K562 (cell line): ENCODE results near the gene NFATC2. TPM values are rescaled to one million over a fixed set of nuclear protein-coding genes. Genes with fewer than 3 reads are reported as not detected.
A peak's percentile ranks its signal among the peaks of the same experiment; 100 is the strongest.

Source experiments
- ATF7 ChIP-seq: fragments of 450-650 bp; IDR thresholded peaks from 2 replicates; pipeline ENCODE4 v1.7.1; 2014; ENCODE audit warnings: mild to moderate bottlenecking, moderate library complexity
- BRD9 ChIP-seq: fragments of 450-650 bp; IDR thresholded peaks from 2 replicates; pipeline ENCODE4 v1.6.1; 2018; ENCODE audit warnings: low read depth; ENCODE audit not compliant: partially characterized antibody
- CHD1 ChIP-seq: fragments of 200-600 bp; sonication (generic); IDR thresholded peaks from one replicate; pipeline ENCODE4 v1.6.1; 2012; ENCODE audit warnings: mild to moderate bottlenecking, moderate library complexity, low read length, inconsistent platforms
- E2F3 ChIP-seq: fragments of 250-450 bp; sonication (Bioruptor Pico); IDR thresholded peaks from 2 replicates; pipeline ENCODE4 v1.4.0; 2020; ENCODE audit warnings: mild to moderate bottlenecking
- HNRNPK ChIP-seq: fragments of 200-400 bp; formaldehyde crosslinking; IDR thresholded peaks from one replicate; pipeline ENCODE4 v1.6.1; 2018; ENCODE audit warnings: mild to moderate bottlenecking, low read depth, low read length; ENCODE audit not compliant: poor library complexity, severe bottlenecking
- MBD2 ChIP-seq: sonication (generic); IDR thresholded peaks from 2 replicates; pipeline ENCODE4 v1.6.1; 2016; ENCODE audit warnings: low read depth, borderline replicate concordance
- NR2C1 ChIP-seq, 2 experiments: fragments of 450-650 bp; IDR thresholded peaks; 2 replicates each; pipeline ENCODE4 v1.6.1; 2017; ENCODE audit warnings: mild to moderate bottlenecking in 2 of 2, antibody characterized with exemption in 1 of 2, inconsistent platforms in 1 of 2, missing compliant biosample characterization in 1 of 2, missing genetic modification characterization in 1 of 2
- PCBP1 ChIP-seq: fragments of 200-400 bp; formaldehyde crosslinking; IDR thresholded peaks from 2 replicates; pipeline ENCODE4 v1.6.1; 2018; ENCODE audit warnings: mild to moderate bottlenecking, low read depth, low read length; ENCODE audit not compliant: poor library complexity, severe bottlenecking
- POLR2A ChIP-seq: fragments of 450-650 bp; conservative IDR thresholded peaks from 2 replicates; pipeline ENCODE4 v1.6.1; 2016
- SPI1 ChIP-seq: IDR thresholded peaks from 2 replicates; pipeline ENCODE4 v1.6.1; 2011; ENCODE audit warnings: low read depth, low read length, control low read depth, borderline replicate concordance
- TGIF2 ChIP-seq: sonication (generic); formaldehyde crosslinking; IDR thresholded peaks from 2 replicates; pipeline ENCODE4 v1.8.1; 2022; ENCODE audit warnings: mild to moderate bottlenecking, missing genetic modification reagents, moderate library complexity
- ZNF121 ChIP-seq: sonication (generic); formaldehyde crosslinking; conservative IDR thresholded peaks from 2 replicates; pipeline ENCODE4 v1.8.0; 2022; ENCODE audit warnings: missing genetic modification reagents
- ZNF146 ChIP-seq: IDR thresholded peaks from one replicate; pipeline ENCODE4 v1.6.1; 2018; ENCODE audit warnings: missing compliant biosample characterization; ENCODE audit not compliant: unreplicated experiment
- ZNF586 ChIP-seq: fragments of 450-650 bp; formaldehyde crosslinking; conservative IDR thresholded peaks from 2 replicates; pipeline ENCODE4 v1.4.0; 2020; ENCODE audit warnings: mild to moderate bottlenecking, moderate library complexity
- polyA plus RNA-seq, 8 experiments: library from polyadenylated mRNA; depleted of rRNA in 4 of 8; stranded (reverse) in 5 of 8; unstranded in 3 of 8; fragments of >200 nt; fragmentation: Nextera tagmentation in 2 of 8; fragmentation: Illumina TruSeq in 1 of 8; extraction: Ambion mirVana in 2 of 8; extraction: Trizol in 1 of 8; gene quantifications; 2 replicates each; pipeline versions ENCODE4 v1.2.1 to v1.2.3, GENCODE V29; 2011 to 2014; ENCODE audit warnings: inconsistent platforms in 1 of 8, missing spikeins in 1 of 8
- total RNA-seq, 7 experiments: library from RNA; depleted of rRNA in 6 of 7; stranded (reverse); fragments of >200 nt in 6 of 7; fragmentation: Illumina TruSeq in 2 of 7; extraction: Trizol in 2 of 7; gene quantifications; 2 replicates each; pipeline versions ENCODE4 v1.2.1 to v1.2.3, GENCODE V29; 2011 to 2021; ENCODE audit warnings: low replicate concordance in 1 of 7
- TF ChIP-seq, protein P1 (sequence below): fragments of 250-450 bp; sonication (Bioruptor Pico); IDR thresholded peaks from 2 replicates; pipeline ENCODE4 v1.9.0; 2021; ENCODE audit warnings: mild to moderate bottlenecking, inconsistent platforms
- TF ChIP-seq, protein P2 (sequence below): IDR thresholded peaks from 2 replicates; pipeline ENCODE4 v1.6.1; 2016; ENCODE audit warnings: missing genetic modification characterization, missing compliant biosample characterization
- TF ChIP-seq, protein P3 (sequence below): fragments of 450-650 bp; IDR thresholded peaks from 2 replicates; pipeline ENCODE4 v1.6.1; 2018; ENCODE audit warnings: mild to moderate bottlenecking, low read depth; ENCODE audit not compliant: partially characterized antibody
- TF ChIP-seq, protein P4 (sequence below), 3 experiments: fragments of 200-800 bp in 1 of 3; fragments of 250-450 bp in 1 of 3; fragments of 450-650 bp in 1 of 3; sonication (Bioruptor Pico) in 1 of 3; sonication (Bioruptor generic) in 1 of 3; formaldehyde crosslinking in 1 of 3; IDR thresholded peaks; 2 replicates each; pipeline versions ENCODE4 v1.6.1 to v1.8.0; 2016 to 2022; ENCODE audit warnings: mild to moderate bottlenecking in 2 of 3, missing genetic modification characterization in 2 of 3, missing compliant biosample characterization in 1 of 3, moderate library complexity in 1 of 3

Gene NFATC2
- total and polyA plus RNA-seq, 9 of the 15 experiments (the other 6 are each of a cell fraction or from before 2014, with no cell fraction given) = 1.9 to 11.2 (median 3.0) TPM

DNA sequence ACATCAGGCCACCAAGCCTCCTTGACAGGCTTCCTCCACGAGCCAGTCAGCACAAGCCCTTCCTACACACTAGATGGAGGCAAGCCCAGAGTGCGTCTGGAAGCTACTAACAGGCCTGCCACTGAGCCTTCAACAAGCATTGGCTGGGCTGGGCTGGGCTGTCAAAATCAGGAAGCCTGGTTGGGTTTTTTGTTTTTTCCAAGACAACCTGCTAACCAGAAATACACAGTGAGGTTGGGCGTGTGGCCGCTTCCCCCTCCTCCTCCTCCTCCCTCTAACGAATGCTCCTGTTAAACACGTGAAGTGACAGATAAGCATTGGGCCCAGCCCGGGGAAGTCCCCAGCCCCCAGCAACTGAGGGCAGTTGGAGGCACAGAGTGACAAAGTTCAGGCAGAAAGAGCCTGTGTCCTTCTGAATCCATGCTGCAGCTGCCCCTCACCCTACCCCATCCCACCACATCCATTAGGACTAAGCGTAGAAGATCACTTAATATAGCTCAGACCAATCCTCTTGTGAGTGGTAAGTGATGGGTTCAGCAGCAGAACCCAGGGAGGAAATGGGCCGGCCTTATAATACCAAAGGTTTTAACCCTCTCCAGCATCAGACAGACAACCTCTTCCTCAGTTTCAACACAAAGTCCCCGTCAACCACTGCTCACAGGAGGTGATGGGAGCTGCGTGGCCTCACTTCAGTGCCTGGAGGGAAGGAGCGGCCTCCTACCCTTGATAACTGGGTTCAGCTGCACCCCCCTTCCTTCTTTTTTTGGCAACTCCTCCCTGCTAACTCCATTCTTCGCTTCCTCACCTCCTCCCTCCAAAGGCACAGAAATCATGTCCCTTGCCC is 1.1 kb downstream of the NFATC2 start (continued):
- TF ChIP-seq ATF7 = 0 out of 2 replicates have a peak, but pooled peaks have one; percentile 46
- TF ChIP-seq POLR2A = peak; percentile 58; the same call in 1 of the 2 replicates
- TF ChIP-seq E2F3 (CRISPR knock-in tag) = no peak
- TF ChIP-seq, protein P1, sequence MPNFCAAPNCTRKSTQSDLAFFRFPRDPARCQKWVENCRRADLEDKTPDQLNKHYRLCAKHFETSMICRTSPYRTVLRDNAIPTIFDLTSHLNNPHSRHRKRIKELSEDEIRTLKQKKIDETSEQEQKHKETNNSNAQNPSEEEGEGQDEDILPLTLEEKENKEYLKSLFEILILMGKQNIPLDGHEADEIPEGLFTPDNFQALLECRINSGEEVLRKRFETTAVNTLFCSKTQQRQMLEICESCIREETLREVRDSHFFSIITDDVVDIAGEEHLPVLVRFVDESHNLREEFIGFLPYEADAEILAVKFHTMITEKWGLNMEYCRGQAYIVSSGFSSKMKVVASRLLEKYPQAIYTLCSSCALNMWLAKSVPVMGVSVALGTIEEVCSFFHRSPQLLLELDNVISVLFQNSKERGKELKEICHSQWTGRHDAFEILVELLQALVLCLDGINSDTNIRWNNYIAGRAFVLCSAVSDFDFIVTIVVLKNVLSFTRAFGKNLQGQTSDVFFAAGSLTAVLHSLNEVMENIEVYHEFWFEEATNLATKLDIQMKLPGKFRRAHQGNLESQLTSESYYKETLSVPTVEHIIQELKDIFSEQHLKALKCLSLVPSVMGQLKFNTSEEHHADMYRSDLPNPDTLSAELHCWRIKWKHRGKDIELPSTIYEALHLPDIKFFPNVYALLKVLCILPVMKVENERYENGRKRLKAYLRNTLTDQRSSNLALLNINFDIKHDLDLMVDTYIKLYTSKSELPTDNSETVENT (CRISPR knock-in tag) = no peak
- no peak for TF ChIP-seq ZNF146
- TF ChIP-seq, protein P2, sequence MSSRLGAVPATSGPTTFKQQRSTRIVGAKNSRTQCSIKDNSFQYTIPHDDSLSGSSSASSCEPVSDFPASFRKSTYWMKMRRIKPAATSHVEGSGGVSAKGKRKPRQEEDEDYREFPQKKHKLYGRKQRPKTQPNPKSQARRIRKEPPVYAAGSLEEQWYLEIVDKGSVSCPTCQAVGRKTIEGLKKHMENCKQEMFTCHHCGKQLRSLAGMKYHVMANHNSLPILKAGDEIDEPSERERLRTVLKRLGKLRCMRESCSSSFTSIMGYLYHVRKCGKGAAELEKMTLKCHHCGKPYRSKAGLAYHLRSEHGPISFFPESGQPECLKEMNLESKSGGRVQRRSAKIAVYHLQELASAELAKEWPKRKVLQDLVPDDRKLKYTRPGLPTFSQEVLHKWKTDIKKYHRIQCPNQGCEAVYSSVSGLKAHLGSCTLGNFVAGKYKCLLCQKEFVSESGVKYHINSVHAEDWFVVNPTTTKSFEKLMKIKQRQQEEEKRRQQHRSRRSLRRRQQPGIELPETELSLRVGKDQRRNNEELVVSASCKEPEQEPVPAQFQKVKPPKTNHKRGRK (tag) = no peak
- no peak for TF ChIP-seq PCBP1
- TF ChIP-seq ZNF121 = no peak
- TF ChIP-seq, protein P3, sequence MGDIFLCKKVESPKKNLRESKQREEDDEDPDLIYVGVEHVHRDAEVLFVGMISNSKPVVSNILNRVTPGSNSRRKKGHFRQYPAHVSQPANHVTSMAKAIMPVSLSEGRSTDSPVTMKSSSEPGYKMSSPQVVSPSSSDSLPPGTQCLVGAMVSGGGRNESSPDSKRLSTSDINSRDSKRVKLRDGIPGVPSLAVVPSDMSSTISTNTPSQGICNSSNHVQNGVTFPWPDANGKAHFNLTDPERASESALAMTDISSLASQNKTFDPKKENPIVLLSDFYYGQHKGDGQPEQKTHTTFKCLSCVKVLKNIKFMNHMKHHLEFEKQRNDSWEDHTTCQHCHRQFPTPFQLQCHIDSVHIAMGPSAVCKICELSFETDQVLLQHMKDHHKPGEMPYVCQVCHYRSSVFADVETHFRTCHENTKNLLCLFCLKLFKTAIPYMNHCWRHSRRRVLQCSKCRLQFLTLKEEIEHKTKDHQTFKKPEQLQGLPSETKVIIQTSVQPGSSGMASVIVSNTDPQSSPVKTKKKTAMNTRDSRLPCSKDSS = no peak
- TF ChIP-seq, protein P4, sequence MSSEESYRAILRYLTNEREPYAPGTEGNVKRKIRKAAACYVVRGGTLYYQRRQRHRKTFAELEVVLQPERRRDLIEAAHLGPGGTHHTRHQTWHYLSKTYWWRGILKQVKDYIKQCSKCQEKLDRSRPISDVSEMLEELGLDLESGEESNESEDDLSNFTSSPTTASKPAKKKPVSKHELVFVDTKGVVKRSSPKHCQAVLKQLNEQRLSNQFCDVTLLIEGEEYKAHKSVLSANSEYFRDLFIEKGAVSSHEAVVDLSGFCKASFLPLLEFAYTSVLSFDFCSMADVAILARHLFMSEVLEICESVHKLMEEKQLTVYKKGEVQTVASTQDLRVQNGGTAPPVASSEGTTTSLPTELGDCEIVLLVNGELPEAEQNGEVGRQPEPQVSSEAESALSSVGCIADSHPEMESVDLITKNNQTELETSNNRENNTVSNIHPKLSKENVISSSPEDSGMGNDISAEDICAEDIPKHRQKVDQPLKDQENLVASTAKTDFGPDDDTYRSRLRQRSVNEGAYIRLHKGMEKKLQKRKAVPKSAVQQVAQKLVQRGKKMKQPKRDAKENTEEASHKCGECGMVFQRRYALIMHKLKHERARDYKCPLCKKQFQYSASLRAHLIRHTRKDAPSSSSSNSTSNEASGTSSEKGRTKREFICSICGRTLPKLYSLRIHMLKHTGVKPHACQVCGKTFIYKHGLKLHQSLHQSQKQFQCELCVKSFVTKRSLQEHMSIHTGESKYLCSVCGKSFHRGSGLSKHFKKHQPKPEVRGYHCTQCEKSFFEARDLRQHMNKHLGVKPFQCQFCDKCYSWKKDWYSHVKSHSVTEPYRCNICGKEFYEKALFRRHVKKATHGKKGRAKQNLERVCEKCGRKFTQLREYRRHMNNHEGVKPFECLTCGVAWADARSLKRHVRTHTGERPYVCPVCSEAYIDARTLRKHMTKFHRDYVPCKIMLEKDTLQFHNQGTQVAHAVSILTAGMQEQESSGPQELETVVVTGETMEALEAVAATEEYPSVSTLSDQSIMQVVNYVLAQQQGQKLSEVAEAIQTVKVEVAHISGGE (CRISPR knock-in tag; IDR thresholded peaks at IDR 0.05) = no peak
- no peak for TF ChIP-seq HNRNPK
- TF ChIP-seq BRD9 = no peak
- no peak for TF ChIP-seq CHD1
- TF ChIP-seq ZNF586 (CRISPR knock-in tag) = no peak
- peak; percentile 58 for TF ChIP-seq SPI1
- no peak for TF ChIP-seq TGIF2 (CRISPR knock-in tag)
- TF ChIP-seq MBD2 = peak; percentile 45; the same call in 1 of the 2 replicates
- no peak for TF ChIP-seq NR2C1 (IDR thresholded peaks at IDR 0.05)
- TF ChIP-seq NR2C1 (tag; IDR thresholded peaks at IDR 0.05) = no peak
